K562 (cell line): ENCODE measurements around the gene TMED5. TPM values are rescaled to one million over a fixed set of nuclear protein-coding genes. Genes with fewer than 3 reads are reported as not detected.

Experiments used
- ATAC-seq: fragments of 200-7000 bp; cut with Tn5 transposase; 3 replicates; pipeline ENCODE4 v1.9.1; 2020; ENCODE audit warnings: moderate library complexity
- BruUV-seq: library from RNA; stranded (reverse); fragments of 400-500 nt; replicated peaks from 2 replicates; lab custom pipeline; 2021; lab: Mats Ljungman, UMichigan
- CTCF ChIA-PET: fragments of 300-600 bp; formaldehyde crosslinking; extraction: SDS; loops from one replicate; lab custom pipeline; 2021; ENCODE audit warnings: low intra/inter-chr PET ratio; lab: Yijun Ruan, JAX
- POLR2A ChIA-PET: fragments of 300-600, 350-650 bp; sonication (Branson Sonifier 250); formaldehyde crosslinking; extraction: SDS; loops from one replicate; lab custom pipeline; 2021; ENCODE audit warnings: antibody characterized with exemption, inconsistent platforms; lab: Yijun Ruan, JAX
- DNase-seq, 4 experiments: peaks; one replicate each; pipeline versions ENCODE4 v3.0.0 to v3.0.0-alpha.2; 2011 to 2018; ENCODE audit warnings: low spot score in 3 of 4, mixed read lengths in 3 of 4; ENCODE audit errors: extremely low read depth in 1 of 4
- FAIRE-seq: peaks from 2 replicates; lab custom pipeline; 2011; peaks lifted over from hg19 to GRCh38; lab: Jason Lieb, UNC
- H2AFZ ChIP-seq: 2 replicates; pipeline ENCODE4 v1.6.0; 2011; ENCODE audit warnings: low read depth, low read length, control low read depth, inconsistent platforms
- H3K27ac ChIP-seq: fragments of 200-600 bp; 3 replicates; pipeline ENCODE4 v1.8.0; 2011; ENCODE audit warnings: low read depth, mild to moderate bottlenecking, control low read depth, inconsistent platforms, low read length, moderate library complexity, mixed read lengths; ENCODE audit errors: extremely low read depth
- H3K27me3 ChIP-seq, 2 experiments: fragments of 300-600 bp in 1 of 2; 2 replicates in 1 of 2; 3 replicates in 1 of 2; pipeline versions ENCODE4 v1.6.0 to v1.8.0; 2011; ENCODE audit warnings: inconsistent platforms in 2 of 2, low read length in 2 of 2, mild to moderate bottlenecking in 1 of 2, mixed read lengths in 1 of 2, moderate library complexity in 1 of 2; ENCODE audit not compliant: control insufficient read depth in 2 of 2, insufficient read depth in 2 of 2
- H3K36me3 ChIP-seq: fragments of 300-600 bp; 3 replicates; pipeline ENCODE4 v1.8.0; 2011; ENCODE audit warnings: mild to moderate bottlenecking, low read length, inconsistent platforms; ENCODE audit not compliant: control insufficient read depth, insufficient read depth
- H3K4me1 ChIP-seq, 2 experiments: fragments of 200-600 bp in 1 of 2; replicated peaks in 1 of 2; 2 replicates in 1 of 2; 3 replicates in 1 of 2; pipeline versions ENCODE4 v1.5.1 to v1.8.0; 2011; ENCODE audit warnings: inconsistent platforms in 2 of 2, low read length in 2 of 2, mild to moderate bottlenecking in 1 of 2, mixed read lengths in 1 of 2, moderate library complexity in 1 of 2; ENCODE audit not compliant: control insufficient read depth in 2 of 2, insufficient read depth in 2 of 2
- H3K4me2 ChIP-seq: 2 replicates; pipeline ENCODE4 v1.6.1; 2011; ENCODE audit warnings: low read length, control low read depth, inconsistent platforms, mixed read lengths; ENCODE audit not compliant: insufficient read depth
- H3K4me3 ChIP-seq: fragments of 200-600 bp; sonication (generic), shearing (Covaris generic); 2 replicates; pipeline ENCODE4 v1.5.1; 2016; ENCODE audit warnings: control low read depth, inconsistent platforms
- H3K79me2 ChIP-seq: fragments of 200-600 bp; 3 replicates; pipeline ENCODE4 v1.8.0; 2011; ENCODE audit warnings: low read length, inconsistent platforms; ENCODE audit not compliant: control insufficient read depth, insufficient read depth
- H3K9ac ChIP-seq, 2 experiments: 2 replicates each; pipeline versions ENCODE4 v1.6.0 to v1.6.1; 2011; ENCODE audit warnings: low read depth in 2 of 2, low read length in 2 of 2, control low read depth in 1 of 2, inconsistent platforms in 1 of 2, mild to moderate bottlenecking in 1 of 2, mixed read lengths in 1 of 2; ENCODE audit not compliant: insufficient read depth in 1 of 2
- H3K9me1 ChIP-seq: one replicate; pipeline ENCODE4 v1.6.0; 2011; ENCODE audit warnings: inconsistent platforms, mild to moderate bottlenecking, low read length, moderate library complexity; ENCODE audit not compliant: control insufficient read depth, insufficient read depth
- H3K9me3 ChIP-seq: replicated peaks from 2 replicates; pipeline ENCODE4 v1.5.1; 2011; ENCODE audit warnings: low read depth, low read length, inconsistent platforms; ENCODE audit not compliant: control insufficient read depth, insufficient read depth
- H4K20me1 ChIP-seq: replicated peaks from 2 replicates; pipeline ENCODE4 v1.6.1; 2011; ENCODE audit warnings: low read length, inconsistent platforms, mixed read lengths; ENCODE audit not compliant: control insufficient read depth, insufficient read depth
- BACH1 ChIP-seq: fragments of 200-800 bp; sonication (Bioruptor generic); IDR thresholded peaks from 2 replicates; pipeline ENCODE4 v1.6.1; 2016; ENCODE audit warnings: missing genetic modification characterization, missing compliant biosample characterization
- C11orf30 ChIP-seq: fragments of 450-650 bp; IDR thresholded peaks from 2 replicates; pipeline ENCODE4 v1.6.1; 2016; ENCODE audit warnings: low read depth, mild to moderate bottlenecking
- CTBP1 ChIP-seq: fragments of 450-650 bp; IDR thresholded peaks from 2 replicates; pipeline ENCODE4 v1.6.1; 2016; ENCODE audit warnings: borderline replicate concordance
- MAFF ChIP-seq: IDR thresholded peaks from 2 replicates; pipeline ENCODE4 v1.6.1; 2012; ENCODE audit warnings: low read length, improper control_type of control experiment
- MAFG ChIP-seq: fragments of 450-650 bp; conservative IDR thresholded peaks from 2 replicates; pipeline ENCODE4 v1.6.1; 2016; ENCODE audit warnings: missing genetic modification characterization, missing compliant biosample characterization
- MAFK ChIP-seq: IDR thresholded peaks from 2 replicates; pipeline ENCODE4 v1.6.1; 2011; ENCODE audit warnings: low read length, improper control_type of control experiment
- NFE2 ChIP-seq: IDR thresholded peaks from 2 replicates; pipeline ENCODE4 v1.6.1; 2014; ENCODE audit warnings: antibody characterized with exemption, low read depth
- POLR3G ChIP-seq: IDR thresholded peaks from 2 replicates; pipeline ENCODE4 v1.6.1; 2011; ENCODE audit not compliant: insufficient read length, insufficient replicate concordance; ENCODE audit errors: extremely low read depth
- THAP12 ChIP-seq: fragments of 250-450 bp; sonication (Bioruptor Pico); IDR thresholded peaks from 2 replicates; pipeline ENCODE4 v1.9.0; 2021; ENCODE audit warnings: mild to moderate bottlenecking, inconsistent platforms
- ZNF316 ChIP-seq: fragments of 450-650 bp; IDR thresholded peaks from 2 replicates; pipeline ENCODE4 v1.6.1; 2016
- WGBS: fragments of 100-300 bp; shearing (Covaris generic); methylation state at CpG from one replicate; pipeline ENCODE4 v1.1.6; 2016; ENCODE audit warnings: low coverage, mixed read lengths; ENCODE audit not compliant: insufficient coverage; ENCODE audit errors: missing lambda C conversion rate; 5-methylcytosine and 5-hydroxymethylcytosine counted together
- in situ Hi-C: fragments of 300-500 bp; cut with MboI; formaldehyde crosslinking; loops from 4 replicates; pipeline ENCODE4 v1.15.0; 2018; ENCODE audit warnings: inconsistent platforms, mixed read lengths
- intact Hi-C: fragments of 100-400 bp; cut with micrococcal nuclease; formaldehyde crosslinking; loops from 2 replicates; pipeline ENCODE4 v1.14.2; 2022
- polyA plus RNA-seq, 8 experiments: library from polyadenylated mRNA; depleted of rRNA in 4 of 8; stranded (reverse) in 5 of 8; unstranded in 3 of 8; fragments of >200 nt; fragmentation: Nextera tagmentation in 2 of 8; fragmentation: Illumina TruSeq in 1 of 8; extraction: Ambion mirVana in 2 of 8; extraction: Trizol in 1 of 8; gene quantifications; 2 replicates each; pipeline versions ENCODE4 v1.2.1 to v1.2.3, GENCODE V29; 2011 to 2014; ENCODE audit warnings: inconsistent platforms in 1 of 8, missing spikeins in 1 of 8
- total RNA-seq, 7 experiments: library from RNA; depleted of rRNA in 6 of 7; stranded (reverse); fragments of >200 nt in 6 of 7; fragmentation: Illumina TruSeq in 2 of 7; extraction: Trizol in 2 of 7; gene quantifications; 2 replicates each; pipeline versions ENCODE4 v1.2.1 to v1.2.3, GENCODE V29; 2011 to 2021; ENCODE audit warnings: low replicate concordance in 1 of 7
- TF ChIP-seq, protein P1 (sequence below): sonication (generic); formaldehyde crosslinking; IDR thresholded peaks from 2 replicates; pipeline ENCODE4 v1.5.0; 2020; ENCODE audit warnings: missing genetic modification reagents

TMED5 gene
- total and polyA plus RNA-seq, 9 of the 15 experiments (the other 6 are each of a cell fraction or from before 2014, with no cell fraction given), result 28.7 to 83.7 (median 67.2) TPM

DNA sequence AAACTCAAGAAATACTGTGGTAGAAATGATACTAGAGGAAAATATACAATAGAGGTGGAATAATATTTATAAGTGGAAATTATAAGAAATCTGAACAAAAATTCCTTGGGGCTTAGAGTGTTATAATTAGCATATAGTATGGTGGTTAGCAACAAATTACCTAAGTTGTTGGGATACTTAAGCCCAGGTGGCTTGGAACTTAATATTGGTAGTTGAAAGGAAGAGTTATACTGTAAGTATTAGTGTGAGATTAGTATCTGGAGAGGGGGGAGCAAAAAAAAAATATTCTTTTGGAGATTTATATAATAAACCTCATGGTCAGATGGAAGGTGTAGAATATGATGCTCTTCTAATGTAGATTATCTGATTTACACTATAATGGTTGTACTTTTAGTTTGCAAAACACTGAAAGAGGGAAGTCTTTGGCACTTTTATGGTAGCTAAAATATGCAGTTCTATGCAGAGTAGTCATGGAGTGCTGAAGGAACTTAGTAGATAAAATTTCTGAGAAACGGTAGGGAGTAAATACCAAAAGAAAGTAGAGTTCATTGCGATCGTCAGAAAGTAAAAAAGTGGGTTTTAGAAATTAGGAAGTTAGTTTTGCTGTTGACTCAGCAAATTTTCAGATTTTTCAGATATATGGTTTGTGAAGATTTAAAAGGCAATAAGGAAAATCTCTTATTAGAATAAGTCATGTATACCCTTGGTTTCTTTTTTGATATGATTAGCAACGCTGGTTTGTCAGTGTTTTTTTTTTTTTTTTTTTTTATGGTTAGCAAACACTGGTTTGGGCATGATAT lies 55.5 kb downstream of the TMED5 start:
- Histone ChIP-seq H3K9ac (no peak overlapping the region), H3K4me2 (no peak overlapping the region), H3K4me1 (no peaks in the 10 kb centered on the region), H3K79me2 (peaks cover 4% of the 10 kb centered on the region; the same call in 2 of the 3 replicates), H4K20me1 (no peaks in the 10 kb centered on the region), H3K27ac (no peak overlapping the region; the same call in 2 of the 3 replicates), H3K4me3 (no peak overlapping the region), H3K36me3 (peaks cover 75% of the 10 kb centered on the region; the same call in 1 of the 3 replicates), H3K9me1 (no peaks in the 10 kb centered on the region), H3K27me3 (no peaks in the 10 kb centered on the region), H2AFZ (no peak overlapping the region), H3K9me3 (no peaks in the 10 kb centered on the region)
- intact Hi-C loops, result no loop called here
- peak; percentile 92 for TF ChIP-seq MAFK
- 0 out of 2 replicates have a peak, but pooled peaks have one; percentile 58 for TF ChIP-seq NFE2
- peak; percentile 97 for TF ChIP-seq ZNF316
- TF ChIP-seq POLR3G, result no peak
- peak; percentile 93 for TF ChIP-seq MAFF
- TF ChIP-seq MAFG (tag), result peak; percentile 94
- no peak for TF ChIP-seq CTBP1
- TF ChIP-seq, protein P1, sequence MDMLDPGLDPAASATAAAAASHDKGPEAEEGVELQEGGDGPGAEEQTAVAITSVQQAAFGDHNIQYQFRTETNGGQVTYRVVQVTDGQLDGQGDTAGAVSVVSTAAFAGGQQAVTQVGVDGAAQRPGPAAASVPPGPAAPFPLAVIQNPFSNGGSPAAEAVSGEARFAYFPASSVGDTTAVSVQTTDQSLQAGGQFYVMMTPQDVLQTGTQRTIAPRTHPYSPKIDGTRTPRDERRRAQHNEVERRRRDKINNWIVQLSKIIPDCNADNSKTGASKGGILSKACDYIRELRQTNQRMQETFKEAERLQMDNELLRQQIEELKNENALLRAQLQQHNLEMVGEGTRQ (CRISPR knock-in tag), result no peak
- TF ChIP-seq THAP12, result no peak
- peak; percentile 94 for TF ChIP-seq C11orf30
- TF ChIP-seq BACH1 (tag), result peak; percentile 51; the same call in 1 of the 2 replicates
- POLR2A ChIA-PET, result no interaction called here
- ATAC-seq (no peak), DNase-seq (no peak), FAIRE-seq (no peak)
- no TSS peak for BruUV-seq
- 39% methylated on average over 4 of the region's 4 CpGs for WGBS
- CTCF ChIA-PET, result no interaction called here
- in situ Hi-C loops, result no loop called here
